Eye (tissue), 1 donor: ENCODE results near the gene PRR3.

Source experiments
- DNase-seq: peaks from one replicate; pipeline ENCODE4 v3.0.0-alpha.2; 2015

PRR3 gene

DNA sequence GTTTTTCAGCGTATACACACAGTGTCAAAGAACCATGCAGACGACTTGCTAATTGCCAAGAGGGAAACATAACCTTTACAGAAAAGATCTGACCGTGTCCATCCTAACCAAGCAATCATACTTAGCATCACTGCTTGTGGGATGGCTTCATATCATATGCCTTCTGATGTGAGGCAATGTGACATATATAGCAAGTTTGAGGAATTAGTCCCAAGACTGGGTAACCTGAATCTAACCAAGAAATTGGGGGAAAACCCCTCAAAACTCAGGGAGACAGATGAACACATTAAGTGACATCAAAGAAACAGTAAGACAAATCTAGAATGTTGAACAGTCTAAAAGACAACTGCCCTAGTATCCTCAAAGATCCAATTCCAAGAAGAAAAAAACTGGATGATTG lies 19.2 kb upstream of the PRR3 start:
- no peak for DNase-seq

DNA sequence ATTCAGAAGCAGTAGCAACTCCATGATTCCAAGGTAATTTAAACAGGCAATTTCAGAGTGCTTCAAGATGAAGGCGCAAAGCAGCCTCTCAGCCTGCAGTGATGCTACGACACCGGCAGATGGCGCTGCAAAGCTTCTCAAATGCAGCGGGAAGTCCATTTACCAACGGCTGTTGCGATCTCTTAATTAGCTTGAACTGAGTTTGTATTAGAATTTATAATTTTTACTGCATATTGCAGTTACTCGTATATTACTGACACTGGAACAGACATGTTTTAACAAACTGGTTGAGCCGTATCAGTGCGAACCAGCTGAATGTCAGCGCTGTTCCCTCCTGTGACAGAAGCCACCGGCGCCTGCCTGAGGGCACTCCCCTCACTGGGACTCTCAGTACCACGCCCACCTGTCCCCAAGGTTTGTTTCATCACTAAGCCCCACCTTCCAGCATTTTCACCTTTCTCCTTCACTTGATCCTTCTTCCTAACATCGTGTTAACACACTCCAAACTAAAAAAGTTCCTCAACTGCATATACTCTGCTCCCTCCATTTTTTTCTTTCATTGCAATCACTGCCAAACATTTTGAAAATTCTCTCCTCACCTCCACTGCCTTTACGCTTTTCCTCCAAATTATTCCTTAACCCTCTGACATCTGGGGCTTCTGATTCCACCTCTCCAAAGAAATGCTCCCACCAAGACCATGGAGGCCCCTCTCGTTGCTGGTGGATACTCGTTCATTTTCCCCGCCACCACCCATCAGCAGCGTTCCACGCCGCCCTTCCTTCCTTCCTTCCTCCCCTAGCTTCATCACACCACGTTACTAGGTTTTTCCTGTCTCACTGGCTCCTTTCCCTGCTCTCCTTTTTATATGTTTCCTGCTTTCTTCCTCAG lies 15.3 kb upstream of the PRR3 start:
- DNase-seq = peak; percentile 94

DNA sequence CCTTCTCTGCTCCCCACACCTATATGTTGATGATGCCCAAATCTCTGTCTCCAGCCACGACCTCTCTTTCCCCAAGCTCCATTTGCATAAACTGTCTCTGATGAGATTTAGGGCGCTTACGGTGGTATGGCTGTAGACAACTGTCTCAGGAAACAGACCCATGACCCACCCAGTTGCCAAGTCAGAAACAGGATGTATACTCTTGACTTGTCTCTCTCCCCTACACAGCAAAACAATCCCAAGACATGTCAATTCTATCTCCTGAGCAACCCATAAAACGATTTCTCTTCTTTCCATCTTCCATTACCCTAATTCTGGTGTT lies 14.7 kb upstream of the PRR3 start:
- DNase-seq = no peak

DNA sequence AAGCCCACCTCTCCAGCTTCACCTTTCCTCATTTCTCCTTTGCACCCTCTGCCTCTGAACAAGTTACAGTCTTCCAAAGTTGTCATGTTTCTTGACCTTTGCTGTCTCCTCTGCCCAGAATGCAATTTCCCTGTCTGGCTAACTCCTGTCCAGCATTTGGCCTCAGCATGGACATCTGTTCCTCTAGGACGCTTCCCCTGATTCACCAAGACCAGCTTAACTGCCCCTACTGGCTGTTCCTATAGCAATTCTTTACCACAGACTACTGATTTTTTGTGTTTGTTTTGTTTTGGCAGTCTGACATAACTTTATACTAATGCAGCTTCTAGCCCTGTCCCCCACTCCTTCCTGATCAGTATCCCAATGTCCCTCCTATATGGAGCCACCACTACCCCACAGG lies 14.2 kb upstream of the PRR3 start:
- no peak for DNase-seq

DNA sequence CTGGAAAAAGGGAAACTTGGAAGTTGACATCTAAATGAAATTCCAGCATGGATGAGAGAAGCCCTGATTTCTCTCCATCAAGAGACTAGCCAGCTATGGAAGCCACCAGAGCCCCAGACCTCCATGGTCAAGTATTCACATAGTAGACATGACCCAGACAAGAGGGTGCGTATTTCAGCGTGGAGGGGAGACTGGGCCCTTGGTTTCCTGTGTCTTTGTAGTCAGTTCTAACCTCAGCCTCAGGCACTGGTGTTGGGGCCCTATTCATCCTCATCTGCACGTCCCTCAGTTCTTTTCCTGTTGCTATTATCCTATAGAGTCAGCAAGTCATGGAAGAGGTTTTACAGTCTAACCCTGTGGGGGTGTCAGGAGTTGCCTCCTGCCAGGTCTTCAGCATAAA lies 13.3 kb upstream of the PRR3 start:
- no peak for DNase-seq

DNA sequence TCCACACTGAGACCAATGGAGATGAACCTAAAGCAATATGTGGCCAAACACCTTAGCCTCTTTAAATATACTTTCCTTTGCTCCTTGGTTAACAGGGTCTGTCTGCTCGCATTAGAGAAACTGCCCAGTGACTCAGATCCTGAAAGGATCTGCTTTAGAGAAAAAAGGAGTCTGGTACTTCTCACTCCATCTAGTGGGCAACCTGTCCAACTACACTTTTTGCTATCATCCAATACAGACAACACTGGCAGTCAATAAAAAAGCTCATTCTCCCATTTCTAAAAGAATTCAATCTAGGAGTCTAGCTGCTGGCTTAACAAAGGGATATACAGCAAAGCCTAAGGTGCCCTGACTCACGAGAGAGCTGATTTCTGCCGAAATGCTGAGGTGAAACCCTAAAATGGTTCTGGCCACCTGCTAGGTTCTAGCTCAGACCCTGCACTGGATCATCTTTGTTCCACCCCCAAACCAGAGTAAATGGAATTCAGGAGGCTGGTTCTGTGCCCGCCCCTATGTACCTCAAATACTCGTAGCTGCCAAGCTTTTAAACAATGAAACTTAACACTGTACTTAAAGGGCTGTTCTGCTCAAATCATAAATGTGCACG lies 12.3 kb upstream of the PRR3 start:
- DNase-seq = peak; percentile 71

DNA sequence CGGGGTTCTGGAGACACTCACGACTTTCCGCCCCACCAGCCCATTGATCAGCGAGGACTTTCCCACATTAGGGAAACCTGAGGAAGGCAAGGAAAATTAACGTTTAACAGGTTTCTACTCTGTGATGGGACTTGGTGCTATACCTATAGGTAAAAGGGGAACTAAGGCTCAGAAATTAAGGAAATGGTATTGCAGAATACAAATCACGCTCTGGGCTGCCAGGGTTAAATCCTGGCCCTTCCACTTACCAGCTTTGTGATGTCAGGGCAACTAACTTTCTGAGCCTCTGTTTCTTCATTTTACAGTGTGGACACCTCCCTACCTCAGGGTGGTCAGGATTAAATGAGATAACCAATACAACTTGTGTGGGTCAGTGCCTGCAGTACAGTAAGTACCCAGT lies 9.6 kb upstream of the PRR3 start:
- DNase-seq = no peak

DNA sequence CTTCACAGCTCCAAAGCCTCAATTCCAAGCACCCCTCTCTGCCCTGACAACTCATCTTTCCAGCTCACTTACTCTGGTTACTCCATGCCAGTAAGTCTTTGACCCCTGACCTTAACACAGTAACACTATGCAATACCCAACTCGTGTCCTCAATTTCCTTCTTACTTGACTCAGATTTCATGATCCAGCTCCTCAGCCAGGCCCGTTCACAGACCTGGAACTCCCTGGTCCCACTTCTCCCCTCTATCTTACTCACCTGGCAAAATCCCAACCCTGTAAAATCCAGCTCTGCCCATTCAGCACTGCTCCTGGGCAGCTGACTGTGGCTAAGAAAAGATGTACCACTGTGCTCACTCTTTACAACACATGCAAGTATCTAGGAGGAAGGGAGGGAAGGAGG lies 8.7 kb upstream of the PRR3 start:
- DNase-seq = no peak

DNA sequence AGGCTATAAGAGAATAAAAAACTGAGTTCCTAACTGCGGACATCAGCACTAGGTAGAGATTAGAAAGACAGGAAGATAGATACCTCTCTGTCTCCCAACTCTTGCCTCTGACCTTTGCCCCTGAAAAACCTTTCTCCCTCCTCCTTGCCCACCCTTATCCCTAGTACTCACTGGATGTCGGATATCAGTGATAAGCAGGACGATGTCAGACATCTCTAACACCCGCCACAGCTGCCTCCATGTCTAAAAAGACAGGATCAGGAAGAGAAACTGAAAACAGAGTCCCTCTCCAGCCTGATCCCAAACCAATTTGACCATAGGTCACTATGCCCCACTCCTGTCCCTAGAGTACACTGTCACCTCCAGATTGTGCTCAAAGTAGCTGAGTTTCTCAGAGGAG lies 2.7 kb upstream of the PRR3 start:
- DNase-seq = no peak

DNA sequence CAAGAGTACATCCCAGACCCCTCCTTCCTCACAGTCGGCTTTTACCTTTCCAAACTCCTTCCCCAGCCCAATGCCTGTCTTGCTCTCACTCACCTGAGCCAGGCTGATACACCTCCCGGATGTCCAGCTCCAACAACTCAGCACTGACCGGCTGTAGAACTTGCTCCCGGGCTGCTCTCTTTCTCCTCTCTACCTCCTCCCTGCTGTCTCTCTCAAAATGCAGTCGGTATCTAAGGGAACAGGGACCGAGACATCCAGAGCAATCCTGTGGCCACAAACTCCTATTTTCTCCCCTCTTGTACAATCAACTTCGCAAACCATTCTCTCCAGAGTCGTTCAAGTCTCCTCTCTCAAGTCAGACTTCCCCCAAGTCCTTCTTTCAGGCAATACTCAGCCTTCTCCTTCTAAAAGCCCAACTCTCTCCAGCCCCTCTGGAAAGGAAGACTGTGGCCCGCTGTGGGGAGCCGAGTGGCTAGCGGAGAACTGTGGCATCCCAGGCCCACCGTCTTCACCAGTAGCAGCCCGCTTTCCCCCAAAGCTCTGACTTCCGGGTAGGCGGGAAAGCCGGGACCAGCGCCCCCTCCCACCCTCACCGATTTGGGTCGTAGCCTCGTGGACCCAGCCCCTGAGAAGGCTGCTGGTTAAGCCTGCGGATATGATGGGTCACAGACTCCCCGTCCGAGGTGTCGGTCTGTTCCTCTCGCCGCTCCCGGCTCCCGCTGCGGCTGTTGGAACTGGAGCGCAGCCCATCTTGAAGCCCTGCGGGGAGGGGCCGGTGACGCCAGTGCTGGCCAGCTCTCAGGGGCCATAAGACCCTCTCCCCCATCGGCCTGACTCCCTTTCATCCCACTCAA lies 1.9 kb upstream of the PRR3 start:
- DNase-seq = no peak

DNA sequence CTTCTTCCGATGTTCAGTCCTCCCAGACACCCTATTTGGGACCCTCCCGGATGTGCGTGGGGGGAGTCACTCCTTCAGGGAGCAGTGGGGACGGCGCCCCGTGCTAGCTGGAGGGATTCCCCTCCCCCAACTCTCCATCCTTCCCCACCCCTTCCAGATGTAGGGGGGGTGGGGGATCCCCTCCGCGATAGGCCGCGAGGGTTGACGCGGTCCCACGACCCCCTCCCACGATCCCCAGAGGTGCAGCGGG lies 1.4 kb upstream of the PRR3 start:
- DNase-seq = peak; percentile 92

DNA sequence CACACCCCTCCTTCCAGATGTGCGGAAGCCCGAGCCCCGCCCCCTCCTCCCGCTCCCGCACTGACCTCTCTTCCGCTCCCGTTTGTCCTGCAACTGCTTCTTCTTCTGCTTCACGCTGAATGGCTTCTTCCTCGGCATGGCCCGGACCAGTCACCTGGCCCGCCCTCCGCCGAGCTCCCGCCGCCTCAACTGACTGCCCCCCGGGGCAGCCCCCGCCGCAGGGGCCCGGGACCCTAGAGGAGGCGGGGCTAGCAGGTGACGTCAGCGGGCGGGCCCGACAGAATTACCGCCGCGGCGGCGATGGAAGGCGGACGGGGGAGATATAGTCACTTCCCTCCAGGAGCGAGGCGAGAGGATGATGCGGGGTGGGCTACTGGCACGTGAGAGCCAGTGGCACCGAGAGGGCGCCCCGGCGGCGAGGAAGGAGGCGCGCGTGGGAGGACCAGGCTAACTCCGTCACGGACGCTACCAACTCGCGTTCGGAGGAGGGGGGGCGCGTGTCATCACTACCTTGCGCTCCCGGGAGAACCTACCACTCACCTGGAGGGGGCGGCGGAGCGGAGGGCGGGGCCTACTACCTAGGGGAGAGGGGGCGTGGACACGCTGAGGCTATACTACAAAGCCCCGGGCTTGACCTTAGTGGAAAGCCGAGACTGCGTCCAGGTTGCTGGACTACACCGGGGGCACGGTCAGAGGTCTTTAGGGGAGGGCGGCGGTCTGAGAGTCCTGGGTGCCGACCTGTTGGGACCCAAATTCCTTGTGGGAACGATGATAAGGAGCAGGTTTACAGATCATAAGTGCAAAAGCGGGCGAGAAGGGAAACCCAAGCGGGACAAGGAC lies 809 bp upstream of the PRR3 start, which contains the start of gene GNL1:
GNL1 (minus strand) TSS at position 424 of the 840 bp plus-strand sequence; CDS start at position 138, 286 bp downstream.
- peak; percentile 96 for DNase-seq

DNA sequence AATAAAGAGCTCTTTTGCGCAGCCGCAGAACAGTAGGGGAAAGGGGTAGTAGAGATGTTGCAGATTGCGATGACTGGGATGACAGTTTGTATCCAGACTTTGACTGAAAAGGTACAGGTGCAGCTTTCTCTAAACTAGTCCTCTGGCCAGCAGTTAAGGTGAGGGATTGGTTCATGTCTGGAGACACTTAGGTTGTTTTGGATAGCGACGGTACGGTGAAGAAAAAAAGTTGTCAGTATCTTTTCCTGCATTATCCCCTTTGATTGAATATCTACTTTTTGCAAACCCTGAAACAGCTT lies 537 bp downstream of the PRR3 start:
- no peak for DNase-seq

DNA sequence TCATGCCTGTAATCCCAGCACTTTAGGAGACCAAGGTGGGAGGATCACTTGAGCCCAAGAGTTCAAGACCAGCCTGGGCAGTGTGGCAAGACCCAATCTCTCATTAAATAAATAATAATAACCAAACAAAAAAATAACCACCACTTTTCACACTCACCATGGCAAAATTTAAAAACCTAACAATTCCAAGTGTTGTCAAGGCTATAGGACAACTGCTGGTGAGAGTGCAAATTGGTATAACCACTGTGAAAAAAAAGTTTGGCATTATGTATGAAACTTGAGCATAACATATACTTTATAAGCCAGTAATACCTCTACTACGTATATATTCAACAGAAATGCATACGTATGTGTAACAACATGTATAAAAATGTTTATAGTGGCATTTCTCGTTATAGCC lies 3.8 kb downstream of the PRR3 start:
- no peak for DNase-seq

DNA sequence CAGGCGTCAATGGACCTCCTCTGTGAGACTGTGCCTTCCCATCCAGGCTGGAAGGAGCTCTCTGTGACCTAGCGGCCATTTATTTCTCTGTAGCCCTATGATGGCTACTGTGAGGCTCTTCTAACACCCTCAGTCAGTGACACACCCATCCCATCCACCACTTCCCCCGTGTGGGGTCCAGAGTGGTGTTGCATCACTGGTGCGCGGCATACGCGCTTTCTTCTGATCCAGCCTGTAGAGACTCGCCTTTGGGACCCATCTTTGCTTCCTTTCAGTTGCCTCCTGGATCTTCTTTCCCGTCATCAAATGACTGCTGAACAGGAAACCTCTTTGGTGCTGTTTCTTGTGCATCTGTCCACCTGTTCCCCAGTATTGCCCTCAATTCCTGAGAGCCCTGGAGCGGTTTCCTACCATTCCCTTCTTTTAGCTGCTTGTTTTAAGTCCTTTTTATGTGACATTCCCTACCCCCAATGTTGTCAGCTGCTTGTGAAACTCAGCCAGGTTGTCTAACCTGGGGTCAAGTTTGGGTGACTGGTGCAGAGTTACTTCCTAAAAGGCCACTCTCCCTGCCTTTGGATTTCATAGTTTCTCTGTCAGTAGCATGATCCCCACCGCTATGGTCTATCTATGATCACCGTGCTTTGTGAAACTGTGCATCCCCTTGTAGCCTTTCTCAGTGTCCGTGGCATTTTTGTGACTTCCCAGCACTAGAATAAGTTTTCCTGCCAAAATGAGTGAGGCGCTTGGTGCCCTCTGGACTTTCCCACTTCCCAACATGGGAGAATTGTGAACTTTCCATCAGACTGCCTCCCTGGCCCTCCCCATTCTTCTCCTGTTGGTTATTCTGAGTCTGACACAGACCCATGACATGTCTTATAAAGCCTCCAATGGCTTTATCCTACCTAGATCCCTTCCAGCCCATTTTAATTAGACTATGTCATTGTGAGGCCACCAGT lies 5.7 kb downstream of the PRR3 start:
- DNase-seq = no peak

DNA sequence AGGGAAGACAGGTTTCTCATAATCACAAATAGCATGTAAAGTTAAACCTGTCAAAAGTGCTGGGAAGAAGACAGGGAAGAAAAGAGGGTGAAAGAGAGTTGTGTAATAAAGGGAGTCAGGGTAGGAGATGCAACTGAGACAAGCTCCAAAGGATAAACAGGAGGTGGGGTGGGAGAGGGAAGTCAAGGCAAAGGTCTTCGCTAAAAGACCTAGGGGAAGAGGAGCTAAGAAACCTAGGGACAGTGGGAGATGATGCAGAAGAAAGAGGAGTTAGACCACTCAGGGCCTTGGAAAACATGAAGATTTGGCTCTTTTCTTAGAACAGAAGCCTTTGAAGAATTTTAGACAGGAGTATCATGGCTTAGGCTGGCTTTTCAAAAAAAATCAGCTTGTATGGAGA lies 7.0 kb downstream of the PRR3 start:
- no peak for DNase-seq

DNA sequence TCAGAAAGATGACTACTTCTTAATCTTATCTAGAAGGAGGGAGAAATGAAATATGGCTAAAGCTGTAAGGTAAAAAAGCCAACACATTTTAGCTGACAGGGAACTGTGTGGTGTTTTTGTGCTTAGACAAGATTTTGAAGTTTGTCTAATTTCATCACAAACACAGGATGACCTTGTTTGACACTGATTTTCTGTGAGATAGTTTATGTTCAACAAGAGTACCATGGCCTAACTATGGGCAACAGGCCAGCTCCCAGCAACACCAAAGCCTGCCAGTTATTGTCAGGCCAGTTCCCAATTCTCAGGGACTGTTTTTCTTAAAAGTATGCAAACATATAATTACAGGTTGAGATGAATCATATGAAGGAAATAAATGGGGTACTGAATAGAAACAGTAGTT lies 8.7 kb downstream of the PRR3 start:
- DNase-seq = no peak

DNA sequence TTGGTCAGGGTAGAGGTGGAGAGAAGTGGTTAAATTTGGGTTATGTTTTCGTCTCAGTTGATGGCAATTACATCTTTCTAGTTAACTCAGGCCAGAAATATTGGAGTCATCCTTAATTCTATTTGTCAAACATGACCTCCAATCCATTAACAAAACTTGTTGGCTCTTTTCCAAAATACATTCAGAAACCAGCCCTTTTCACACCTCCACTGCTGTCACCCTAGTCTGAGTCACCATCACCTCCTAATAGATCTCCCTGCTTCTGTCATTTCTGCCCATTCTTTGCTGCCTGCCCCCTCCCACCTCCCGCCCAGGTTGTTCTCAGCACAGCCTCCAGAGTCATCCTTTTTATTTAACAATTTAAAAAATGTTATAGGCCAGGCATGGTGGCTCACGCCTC lies 11.2 kb downstream of the PRR3 start:
- DNase-seq = no peak

DNA sequence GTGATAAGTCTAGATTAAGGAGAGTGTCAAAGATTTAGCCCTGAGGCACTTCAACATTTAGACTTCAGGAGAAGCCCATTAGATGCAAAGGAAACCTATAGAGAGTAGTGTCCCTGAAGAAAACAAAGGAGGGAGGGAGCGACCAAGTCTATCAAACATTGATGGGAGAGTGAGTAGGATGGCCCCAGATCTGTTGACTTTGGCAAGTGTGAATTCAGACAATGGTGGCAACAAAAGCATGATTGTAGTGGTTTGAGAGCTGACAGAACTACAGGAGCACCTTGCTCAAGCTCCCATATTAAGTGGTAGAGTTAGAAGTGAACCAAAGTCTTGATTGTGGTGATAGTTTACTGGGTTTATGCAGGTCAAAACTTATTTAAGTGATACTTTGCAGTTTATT lies 13.2 kb downstream of the PRR3 start:
- no peak for DNase-seq

DNA sequence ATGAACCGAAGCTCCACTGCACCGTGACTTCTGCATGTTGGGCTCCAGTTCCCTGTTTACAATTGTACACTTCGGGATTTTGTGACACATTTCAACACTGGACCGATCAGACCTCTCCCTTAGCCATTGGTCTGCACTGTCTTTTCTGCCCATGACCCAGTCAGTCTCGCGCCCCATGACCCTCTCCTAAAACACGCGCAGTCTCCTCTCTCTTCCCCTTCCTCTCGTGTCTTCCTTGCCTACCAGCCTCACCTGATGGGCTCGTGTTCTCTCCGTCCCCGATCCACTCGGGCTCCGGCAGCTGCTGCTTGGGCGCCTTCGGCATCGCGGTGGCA lies 13.6 kb downstream of the PRR3 start:
- no peak for DNase-seq

DNA sequence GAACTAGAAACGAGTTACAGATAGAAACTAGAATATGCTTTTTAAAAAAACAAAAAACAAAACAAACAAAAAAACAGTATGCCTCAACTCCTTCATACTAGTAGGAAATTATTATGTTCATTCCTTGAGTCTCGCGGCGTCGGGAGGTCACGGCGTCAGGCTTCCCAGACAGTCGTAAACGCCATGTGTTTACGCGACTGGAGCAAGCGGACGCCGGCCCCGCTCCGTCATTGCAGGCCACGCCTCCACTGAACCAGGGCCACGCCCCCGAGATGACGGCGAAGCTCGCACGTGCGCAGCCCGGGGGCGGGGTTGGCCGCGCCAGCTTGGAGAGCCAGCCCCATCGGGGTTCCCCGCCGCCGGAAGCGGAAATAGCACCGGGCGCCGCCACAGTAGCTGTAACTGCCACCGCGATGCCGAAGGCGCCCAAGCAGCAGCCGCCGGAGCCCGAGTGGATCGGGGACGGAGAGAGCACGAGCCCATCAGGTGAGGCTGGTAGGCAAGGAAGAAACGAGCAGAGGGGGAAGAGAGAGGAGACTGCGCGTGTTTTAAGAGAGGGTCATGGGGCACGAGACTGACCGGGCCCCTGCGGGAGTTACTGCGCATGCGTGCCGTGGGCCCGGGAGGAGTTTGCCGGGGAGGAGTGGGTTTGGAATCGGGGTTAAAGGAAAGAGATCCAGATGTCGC lies 14.1 kb downstream of the PRR3 start, which contains the start of gene ABCF1:
ABCF1 (plus strand) TSS at position 368 of the 687 bp plus-strand sequence; CDS start at position 414, 46 bp downstream.
- DNase-seq = peak; percentile 99

DNA sequence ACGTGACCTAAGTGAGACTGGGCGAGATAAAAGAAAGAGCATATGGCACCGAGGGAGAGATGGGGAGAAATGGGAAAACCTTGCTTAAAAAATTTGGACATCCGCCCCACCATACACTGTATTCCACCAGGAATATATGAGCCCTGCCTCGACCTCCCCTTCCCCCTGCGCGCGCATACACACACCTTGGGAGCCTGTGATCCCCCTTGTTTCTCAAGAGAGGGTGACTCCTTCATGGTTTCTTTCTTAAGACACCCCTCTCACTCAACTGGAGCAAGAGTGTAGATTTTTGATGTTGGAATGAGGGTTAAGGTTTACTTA lies 14.6 kb downstream of the PRR3 start:
- no peak for DNase-seq
